ENCODE measurements around the gene GLA. TPM values are rescaled to one million over a fixed set of nuclear protein-coding genes. Genes with fewer than 3 reads are reported as not detected.

The GLA gene
- total and polyA plus RNA-seq, 2 donors (not counting 3 experiments of a cell fraction or from before 2014, with no cell fraction given): 33.0 to 36.8 TPM

- dilution Hi-C loops (cut with MboI; ENCODE audit: extremely low pct_ligation_motif_present, low sequenced_read_pairs): no loop called here
- Histone ChIP-seq H3K79me2 (ENCODE audit: control insufficient read depth, insufficient read depth, low read length) (no peaks in the 10 kb centered on the region), H2AFZ (ENCODE audit: low read depth, low read length) (no peak overlapping the region), H3K4me3 (replicated peaks in 1 of 3; ENCODE audit: insufficient read depth in 1 of 3, low read depth in 1 of 3, low read length in 3 of 3) (no peak overlapping the region), H3K27ac (ENCODE audit: insufficient read depth, low read depth, low read length) (peak overlapping the region; percentile 34), H3K9me3 (replicated peaks; ENCODE audit: control insufficient read depth, insufficient read depth, low read length) (no peaks in the 10 kb centered on the region), H4K20me1 (replicated peaks; ENCODE audit: control insufficient read depth, extremely low read depth, insufficient read depth, low read length) (no peaks in the 10 kb centered on the region), H3K9me1 (replicated peaks; ENCODE audit: control insufficient read depth, extremely low read depth, insufficient read depth, low read length) (no peaks in the 10 kb centered on the region), H3K27me3 (ENCODE audit: control insufficient read depth in 2 of 2, insufficient read depth in 2 of 2, low read length in 2 of 2) (no peaks in the 10 kb centered on the region), H3K36me3 (ENCODE audit: control insufficient read depth in 2 of 2, extremely low read depth in 1 of 2, insufficient read depth in 2 of 2, low read length in 2 of 2) (no peaks in the 10 kb centered on the region), H3K4me1 (ENCODE audit: control insufficient read depth, extremely low read depth, insufficient read depth, low read length) (peaks cover 7% of the 10 kb centered on the region), H3K9ac (replicated peaks; ENCODE audit: extremely low read depth, insufficient read depth, low read length) (no peak overlapping the region), H3K4me2 (ENCODE audit: insufficient read depth, low read length) (no peak overlapping the region)
- ChIA-PET POLR2A (no interaction called here), CTCF (no interaction called here)
- TF ChIP-seq CTCF (IDR thresholded peaks at IDR 0.05; ENCODE audit: extremely low read depth in 1 of 2, insufficient read depth in 1 of 2, low read depth in 1 of 2, low read length in 2 of 2) (no peak), MYC (IDR thresholded peaks at IDR 0.05; ENCODE audit: low read depth, low read length) (no peak), MAX (IDR thresholded peaks at IDR 0.05; ENCODE audit: insufficient read depth, insufficient read length) (no peak), EZH2 (IDR thresholded peaks at IDR 0.05; ENCODE audit: borderline replicate concordance, low read depth, low read length, severe bottlenecking) (no peak), POLR2A (IDR thresholded peaks at IDR 0.05; ENCODE audit: low read depth, low read length) (no peak), JUN (IDR thresholded peaks at IDR 0.05; ENCODE audit: borderline replicate concordance, insufficient read depth, insufficient read length, low read depth) (no peak), POLR2AphosphoS5 (IDR thresholded peaks at IDR 0.05; ENCODE audit: insufficient read depth, low read depth, low read length) (no peak), FOS (IDR thresholded peaks at IDR 0.05; ENCODE audit: borderline replicate concordance, insufficient read depth, low read length) (no peak), GATA2 (IDR thresholded peaks at IDR 0.05; ENCODE audit: insufficient read depth, insufficient read length, low read depth, low read length) (no peak)
- FAIRE-seq (no peak), DNase-seq (ENCODE audit: low read depth, low spot score) (no peak)
- intact Hi-C loops (cut with micrococcal nuclease): no loop called here
- no TSS peak for BruUV-seq (replicated peaks)
These were observed 43.2 kb upstream of the GLA start for GRCh38 chrX:101450961-101451360.
